Effector memory CD4-positive, alpha-beta T cell (primary cell): ENCODE data around the gene ACO2.
A peak's percentile ranks its signal among the peaks of the same experiment; 100 is the strongest.

Experiments used
- DNase-seq, 3 donors: peaks; one replicate each; pipeline ENCODE4 v3.0.0-alpha.2; 2020
- H3K27ac ChIP-seq: 2 replicates; pipeline ENCODE4 v1.7.0; 2013; ENCODE audit warnings: mild to moderate bottlenecking, low read length, moderate library complexity; ENCODE audit not compliant: insufficient read depth, poor library complexity, severe bottlenecking
- H3K27me3 ChIP-seq: replicated peaks from 2 replicates; pipeline ENCODE4 v1.7.0; 2013; ENCODE audit warnings: mild to moderate bottlenecking, low read length; ENCODE audit not compliant: insufficient read depth, control insufficient read depth, poor library complexity, severe bottlenecking
- H3K36me3 ChIP-seq: 2 replicates; pipeline ENCODE4 v1.7.0; 2013; ENCODE audit warnings: mild to moderate bottlenecking, low read length, moderate library complexity; ENCODE audit not compliant: control insufficient read depth, insufficient read depth
- H3K4me1 ChIP-seq: 2 replicates; pipeline ENCODE4 v1.7.0; 2013; ENCODE audit warnings: low read length, mild to moderate bottlenecking; ENCODE audit not compliant: control insufficient read depth, insufficient read depth, poor library complexity, severe bottlenecking
- H3K4me3 ChIP-seq: 2 replicates; pipeline ENCODE4 v1.7.0; 2013; ENCODE audit warnings: low read length, low read depth, mild to moderate bottlenecking; ENCODE audit not compliant: insufficient read depth, poor library complexity, severe bottlenecking
- H3K9me3 ChIP-seq: 2 replicates; pipeline ENCODE4 v1.7.0; 2013; ENCODE audit warnings: mild to moderate bottlenecking, low read length, moderate library complexity; ENCODE audit not compliant: control insufficient read depth

The ACO2 gene

DNA sequence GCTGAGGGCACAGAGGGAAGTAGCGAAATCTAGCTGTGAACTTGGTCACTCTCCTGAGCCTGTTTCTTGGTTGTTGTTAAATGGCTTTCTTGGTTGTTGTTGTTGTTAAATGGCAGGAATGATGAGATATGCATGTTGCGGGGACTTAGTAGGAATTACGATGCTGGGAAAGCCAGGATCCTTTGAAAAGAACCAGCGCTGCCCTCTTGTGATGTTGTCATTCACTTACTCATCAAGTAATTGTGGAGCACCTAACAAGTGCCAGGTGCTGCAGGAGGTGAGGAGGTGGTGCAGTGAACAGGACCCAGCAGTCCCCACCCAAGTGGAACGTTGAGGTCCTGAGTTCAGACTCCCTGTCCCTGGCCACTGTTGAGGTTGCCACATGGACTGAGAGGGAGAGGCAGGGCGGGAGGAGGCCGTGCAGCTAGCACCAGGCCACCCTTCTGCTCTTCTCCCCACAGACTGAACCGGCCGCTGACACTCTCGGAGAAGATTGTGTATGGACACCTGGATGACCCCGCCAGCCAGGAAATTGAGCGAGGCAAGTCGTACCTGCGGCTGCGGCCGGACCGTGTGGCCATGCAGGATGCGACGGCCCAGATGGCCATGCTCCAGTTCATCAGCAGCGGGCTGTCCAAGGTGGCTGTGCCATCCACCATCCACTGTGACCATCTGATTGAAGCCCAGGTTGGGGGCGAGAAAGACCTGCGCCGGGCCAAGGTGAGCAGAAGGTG is 38.6 kb downstream of the ACO2 start:
- H3K9me3 ChIP-seq, result no peaks in the 10 kb centered on the region
- H3K36me3 ChIP-seq, result peaks cover 50% of the 10 kb centered on the region
- H3K4me1 ChIP-seq, result no peaks in the 10 kb centered on the region
- H3K27ac ChIP-seq, result no peak overlapping the region
- no peaks in the 10 kb centered on the region for H3K27me3 ChIP-seq
- DNase-seq, result no peak
- H3K4me3 ChIP-seq, result no peak overlapping the region

DNA sequence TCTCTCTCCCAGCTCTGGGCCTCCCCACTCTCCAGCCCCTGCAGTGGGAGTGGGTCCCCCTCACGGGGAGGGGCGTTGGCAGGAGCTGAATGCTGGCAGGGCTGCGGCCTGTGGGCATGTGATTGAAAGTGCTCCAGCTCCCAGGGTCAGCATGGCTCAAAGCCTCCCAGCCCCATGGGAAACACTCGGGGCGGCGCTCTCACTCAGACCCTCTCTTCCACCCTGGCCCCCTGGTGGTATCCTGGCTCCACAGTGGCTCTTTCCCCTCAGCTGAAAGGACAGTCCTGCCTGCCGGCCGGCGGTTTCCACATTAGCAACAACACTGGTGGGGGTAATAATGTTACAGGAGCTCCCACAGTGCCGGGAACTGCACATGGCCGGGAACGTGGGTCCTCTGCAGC is 39.9 kb downstream of the ACO2 start:
- DNase-seq, result no peak
- no peak overlapping the region for H3K27ac ChIP-seq
- H3K27me3 ChIP-seq, result no peaks in the 10 kb centered on the region
- H3K9me3 ChIP-seq, result no peaks in the 10 kb centered on the region
- peaks cover 56% of the 10 kb centered on the region for H3K36me3 ChIP-seq
- no peak overlapping the region for H3K4me3 ChIP-seq
- no peaks in the 10 kb centered on the region for H3K4me1 ChIP-seq

DNA sequence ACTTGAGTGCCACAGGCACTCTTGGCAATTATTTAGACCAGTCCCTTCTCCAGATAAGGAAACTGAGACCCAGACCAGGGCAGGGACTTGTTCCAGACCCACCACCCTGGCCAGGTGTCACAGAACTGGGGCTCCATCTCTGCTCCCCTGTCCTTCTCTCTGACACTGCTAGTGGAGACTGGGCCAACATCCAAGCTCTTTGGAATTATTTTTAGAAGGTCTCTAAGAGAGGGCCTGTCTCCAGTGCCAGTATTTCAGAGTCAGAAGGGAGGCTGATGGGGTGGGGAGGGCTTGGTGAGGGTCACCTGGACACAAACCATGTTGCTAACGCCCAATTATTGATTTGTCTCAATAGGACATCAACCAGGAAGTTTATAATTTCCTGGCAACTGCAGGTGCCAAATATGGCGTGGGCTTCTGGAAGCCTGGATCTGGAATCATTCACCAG is 42.6 kb downstream of the ACO2 start:
- H3K4me3 ChIP-seq, result no peak overlapping the region
- no peaks in the 10 kb centered on the region for H3K4me1 ChIP-seq
- no peaks in the 10 kb centered on the region for H3K9me3 ChIP-seq
- DNase-seq, result no peak
- H3K27me3 ChIP-seq, result no peaks in the 10 kb centered on the region
- no peak overlapping the region for H3K27ac ChIP-seq
- H3K36me3 ChIP-seq, result peaks cover 78% of the 10 kb centered on the region

DNA sequence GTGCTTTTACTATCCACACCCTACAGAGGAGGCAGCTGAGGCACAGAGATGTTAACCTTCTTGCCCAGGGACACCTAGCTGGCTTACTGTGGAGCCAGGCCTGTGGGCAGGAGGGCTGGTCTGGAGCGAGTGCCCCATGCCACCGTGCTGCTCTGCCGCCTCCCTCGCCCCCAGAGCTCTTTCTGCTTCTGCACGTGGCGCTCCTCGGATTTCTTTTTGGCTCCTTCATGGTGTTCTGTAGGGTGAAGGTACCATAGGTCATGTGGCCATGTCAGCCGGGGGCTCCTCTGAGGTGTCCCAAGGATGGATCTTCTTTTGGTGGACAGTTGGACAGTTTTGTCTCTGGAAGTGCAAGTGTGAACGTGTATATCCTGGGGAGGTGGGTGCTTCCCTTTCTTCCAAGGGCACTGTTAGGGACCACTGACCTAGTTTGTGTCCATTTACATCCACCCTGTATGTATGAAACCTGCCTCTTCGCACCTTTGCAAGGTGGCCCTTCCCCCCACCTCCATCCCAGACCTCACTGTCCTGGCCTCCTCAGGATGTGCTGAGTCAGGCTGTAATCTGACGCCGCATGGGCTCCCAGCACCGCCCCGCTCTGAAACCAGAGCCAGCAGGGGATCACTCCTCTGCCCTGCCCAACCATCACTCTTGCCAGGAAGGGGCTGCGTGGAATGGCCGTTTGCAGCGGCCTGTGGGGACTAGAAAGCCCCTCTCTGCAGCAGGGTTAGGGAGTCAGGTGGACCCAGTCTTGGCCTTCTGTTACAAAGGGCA is 43.7 kb downstream of the ACO2 start:
- DNase-seq, result no peak
- no peaks in the 10 kb centered on the region for H3K27me3 ChIP-seq
- H3K27ac ChIP-seq, result no peak overlapping the region
- H3K9me3 ChIP-seq, result no peaks in the 10 kb centered on the region
- H3K36me3 ChIP-seq, result peaks cover 80% of the 10 kb centered on the region
- H3K4me1 ChIP-seq, result no peaks in the 10 kb centered on the region
- no peak overlapping the region for H3K4me3 ChIP-seq

DNA sequence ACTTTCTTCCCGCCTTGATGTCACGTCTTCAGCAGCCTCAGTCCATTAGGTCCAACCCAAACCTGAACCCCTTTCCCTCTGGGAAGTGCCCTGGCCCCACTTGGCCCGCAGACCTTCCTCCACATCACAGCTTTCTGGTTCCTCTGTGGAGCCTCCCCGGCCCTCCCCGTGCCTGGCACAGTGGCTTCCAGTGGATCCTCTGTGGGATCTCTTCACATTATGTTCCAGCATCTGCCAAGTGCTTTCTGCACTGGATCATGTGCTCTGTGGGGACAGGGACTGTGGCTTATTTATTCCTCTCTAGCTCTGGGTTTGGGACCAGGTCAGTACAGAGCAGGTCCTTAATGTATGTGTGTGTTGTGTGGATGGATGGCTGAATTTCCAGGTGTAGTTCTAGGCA is 44.5 kb downstream of the ACO2 start:
- no peaks in the 10 kb centered on the region for H3K27me3 ChIP-seq

GRCh38 chr22:41516462-41516861 is 47.5 kb downstream of the ACO2 start:
- DNase-seq, result no peak
- no peak overlapping the region for H3K4me3 ChIP-seq
- H3K27ac ChIP-seq, result no peak overlapping the region
- no peaks in the 10 kb centered on the region for H3K4me1 ChIP-seq
- no peaks in the 10 kb centered on the region for H3K9me3 ChIP-seq
- no peaks in the 10 kb centered on the region for H3K27me3 ChIP-seq
- peaks cover 51% of the 10 kb centered on the region for H3K36me3 ChIP-seq

More for the DNA sequence above, 44.5 kb downstream of the ACO2 start:
- peaks cover 72% of the 10 kb centered on the region for H3K36me3 ChIP-seq
- no peak overlapping the region for H3K4me3 ChIP-seq
- DNase-seq, result no peak
- H3K9me3 ChIP-seq, result no peaks in the 10 kb centered on the region
- no peak overlapping the region for H3K27ac ChIP-seq
- no peaks in the 10 kb centered on the region for H3K4me1 ChIP-seq

- Histone ChIP-seq H3K27me3 (no peaks in the 10 kb centered on the region), H3K4me3 (no peak overlapping the region), H3K27ac (no peak overlapping the region), H3K9me3 (no peaks in the 10 kb centered on the region), H3K4me1 (no peaks in the 10 kb centered on the region), H3K36me3 (peaks cover 45% of the 10 kb centered on the region)
- DNase-seq, result peak in 2 of 3 donors; percentile 19 to 27
Observed at GRCh38 chr22:41517172-41518047, 48.5 kb downstream of the ACO2 start.

GRCh38 chr22:41518048-41518347 is 49.1 kb downstream of the ACO2 start:
- no peak for DNase-seq
- H3K4me3 ChIP-seq, result no peak overlapping the region
- H3K9me3 ChIP-seq, result no peaks in the 10 kb centered on the region
- no peaks in the 10 kb centered on the region for H3K27me3 ChIP-seq
- no peak overlapping the region for H3K27ac ChIP-seq
- H3K4me1 ChIP-seq, result no peaks in the 10 kb centered on the region
- H3K36me3 ChIP-seq, result peaks cover 40% of the 10 kb centered on the region

- Histone ChIP-seq H3K27ac (no peak overlapping the region), H3K36me3 (peaks cover 20% of the 10 kb centered on the region), H3K27me3 (no peaks in the 10 kb centered on the region), H3K4me1 (peaks cover 13% of the 10 kb centered on the region), H3K4me3 (no peak overlapping the region), H3K9me3 (no peaks in the 10 kb centered on the region)
- no peak for DNase-seq
Observed at GRCh38 chr22:41521126-41521525, 52.2 kb downstream of the ACO2 start.
